Measurements from ENCODE around the gene GOLGA2.
"Not testable (repeated sequence)": the region's sequence is repeated elsewhere in the genome, so short reads cannot be mapped to it uniquely, and the experiment has no call there.

The GOLGA2 gene

GRCh38 chr9:128296340-128297220, 20.8 kb upstream of the GOLGA2 start:
- no peak overlapping the region for H3K4me3 ChIP-seq (ENCODE audit: low read length)
- no peak for DNase-seq (ENCODE audit: low read depth, low spot score)

- DNase-seq (ENCODE audit: low read depth, low spot score), result no peak
- H3K4me3 ChIP-seq (ENCODE audit: low read length), result no peak overlapping the region
These were observed 18.3 kb upstream of the GOLGA2 start for GRCh38 chr9:128294142-128294541.

- no peak overlapping the region for H3K4me3 ChIP-seq (ENCODE audit: low read length)
- DNase-seq (ENCODE audit: low read depth, low spot score), result peak; percentile 78
These were observed 17.3 kb upstream of the GOLGA2 start for GRCh38 chr9:128293091-128293490.

GRCh38 chr9:128292009-128292408, 16.2 kb upstream of the GOLGA2 start:
- no peak overlapping the region for H3K4me3 ChIP-seq (ENCODE audit: low read length)

GRCh38 chr9:128288273-128289004, 12.6 kb upstream of the GOLGA2 start:
- H3K4me3 ChIP-seq (ENCODE audit: low read length), result no peak overlapping the region
- DNase-seq (ENCODE audit: low read depth, low spot score), result no peak

More at GRCh38 chr9:128292009-128292408, 16.2 kb upstream of the GOLGA2 start:
- no peak for DNase-seq (ENCODE audit: low read depth, low spot score)

- H3K4me3 ChIP-seq (ENCODE audit: low read length), result no peak overlapping the region
- DNase-seq (ENCODE audit: low read depth, low spot score), result no peak
These were observed 10.6 kb upstream of the GOLGA2 start for GRCh38 chr9:128286440-128286839.

GRCh38 chr9:128285033-128285784, 9.4 kb upstream of the GOLGA2 start:
- no peak for DNase-seq (ENCODE audit: low read depth, low spot score)
- H3K4me3 ChIP-seq (ENCODE audit: low read length), result no peak overlapping the region

- H3K4me3 ChIP-seq (ENCODE audit: low read length), result no peak overlapping the region
- no peak for DNase-seq (ENCODE audit: low read depth, low spot score)
These were observed 6.7 kb upstream of the GOLGA2 start for GRCh38 chr9:128282500-128282899.

GRCh38 chr9:128280084-128280622, 4.3 kb upstream of the GOLGA2 start:
- H3K4me3 ChIP-seq (ENCODE audit: low read length), result 0 out of 2 replicates have a peak overlapping the region, but pooled peaks have one; percentile 2
- peak; percentile 96 for DNase-seq (ENCODE audit: low read depth, low spot score)

- DNase-seq (ENCODE audit: low read depth, low spot score), result not testable (repeated sequence)
- peak overlapping the region; percentile 15; the same call in 1 of the 2 replicates for H3K4me3 ChIP-seq (ENCODE audit: low read length)
These were observed 3.6 kb upstream of the GOLGA2 start for GRCh38 chr9:128279088-128280073.

- peak overlapping the region; percentile 88 for H3K4me3 ChIP-seq (ENCODE audit: low read length)
- DNase-seq (ENCODE audit: low read depth, low spot score), result no peak
These were observed 915 bp upstream of the GOLGA2 start for GRCh38 chr9:128276574-128277270.

- DNase-seq (ENCODE audit: low read depth, low spot score), result peak; percentile 99
- peak within 1 kb of the TSS; percentile 88 for H3K4me3 ChIP-seq (ENCODE audit: low read length)
These were observed 284 bp upstream of the GOLGA2 start, which contains the start of gene SWI5 for GRCh38 chr9:128276008-128276573. Gene SWI5, plus strand, starts transcription at chr9:128276276.

GRCh38 chr9:128274245-128274644, 1.6 kb downstream of the GOLGA2 start:
- no peak overlapping the region for H3K4me3 ChIP-seq (ENCODE audit: low read length)
- DNase-seq (ENCODE audit: low read depth, low spot score), result no peak

- no peak for DNase-seq (ENCODE audit: low read depth, low spot score)
- H3K4me3 ChIP-seq (ENCODE audit: low read length), result no peak overlapping the region
These were observed 4.3 kb downstream of the GOLGA2 start for GRCh38 chr9:128271512-128271911.

GRCh38 chr9:128271112-128271511, 4.7 kb downstream of the GOLGA2 start:
- no peak overlapping the region for H3K4me3 ChIP-seq (ENCODE audit: low read length)
- DNase-seq (ENCODE audit: low read depth, low spot score), result no peak

GRCh38 chr9:128266868-128267590, 8.8 kb downstream of the GOLGA2 start:
- no peak overlapping the region for H3K4me3 ChIP-seq (ENCODE audit: low read length)
- DNase-seq (ENCODE audit: low read depth, low spot score), result no peak

Data from Jurkat, Clone E6-1 (cell line).